Prostate gland (tissue), 2 donors: ENCODE measurements around the gene KRT35. TPM values are rescaled to one million over a fixed set of nuclear protein-coding genes. Genes with fewer than 3 reads are reported as not detected.

Experiments
- DNase-seq: peaks from one replicate; pipeline ENCODE4 v3.0.0-alpha.2; 2019; ENCODE audit warnings: low spot score
- H3K27ac ChIP-seq, 2 donors: fragments of 200-600 bp; sonication (generic); 2 replicates each; pipeline ENCODE4 v1.5.1; 2017 to 2019
- H3K27me3 ChIP-seq: fragments of 200-600 bp; sonication (generic); replicated peaks from 2 replicates; pipeline ENCODE4 v1.5.1; 2019; ENCODE audit not compliant: insufficient read depth
- H3K36me3 ChIP-seq, 2 donors: fragments of 200-600 bp; sonication (generic); 1 replicate in 1 of 2; 2 replicates in 1 of 2; pipeline versions ENCODE4 v1.5.1 to v1.8.1; 2017 to 2019
- H3K4me1 ChIP-seq: fragments of 200-600 bp; sonication (generic); replicated peaks from 2 replicates; pipeline ENCODE4 v1.5.1; 2019
- H3K4me3 ChIP-seq, 2 donors: fragments of 200-600 bp; sonication (generic); 2 replicates each; pipeline ENCODE4 v1.5.1; 2017 to 2019
- H3K9me3 ChIP-seq: fragments of 200-600 bp; sonication (generic); 2 replicates; pipeline ENCODE4 v1.5.1; 2017
- POLR2A ChIP-seq: fragments of 450-650 bp; IDR thresholded peaks from one replicate; pipeline ENCODE4 v1.6.1; 2016; ENCODE audit warnings: antibody characterized with exemption, mild to moderate bottlenecking
- POLR2AphosphoS5 ChIP-seq: sonication (generic); formaldehyde crosslinking; IDR thresholded peaks from one replicate; pipeline ENCODE4 v1.6.1; 2017; ENCODE audit warnings: antibody characterized with exemption
- WGBS: methylation state at CpG from one replicate; pipeline ENCODE4 v1.1.5; 2018; 5-methylcytosine and 5-hydroxymethylcytosine counted together
- intact Hi-C: fragments of 100-400 bp; cut with DNase I; formaldehyde crosslinking; loops from one replicate; pipeline ENCODE4 v1.14.2; 2022
- total RNA-seq, 2 donors: library from RNA; depleted of rRNA; stranded (reverse); fragments of >200 nt; gene quantifications; one replicate each; pipeline ENCODE4 v1.1.0, GENCODE V29; 2016
- TF ChIP-seq, protein P1 (sequence below), 4 experiments: fragments of 200-600 bp in 2 of 4; fragments of 450-650 bp in 2 of 4; sonication (generic) in 2 of 4; IDR thresholded peaks; 1 replicate in 3 of 4; 2 replicates in 1 of 4; pipeline ENCODE4 v1.5.1; 2016 to 2019; ENCODE audit warnings: antibody characterized with exemption in 4 of 4, mild to moderate bottlenecking in 2 of 4, moderate library complexity in 2 of 4

The KRT35 gene
- total RNA-seq, 2 donors from 2014 or later, result not detected

DNA sequence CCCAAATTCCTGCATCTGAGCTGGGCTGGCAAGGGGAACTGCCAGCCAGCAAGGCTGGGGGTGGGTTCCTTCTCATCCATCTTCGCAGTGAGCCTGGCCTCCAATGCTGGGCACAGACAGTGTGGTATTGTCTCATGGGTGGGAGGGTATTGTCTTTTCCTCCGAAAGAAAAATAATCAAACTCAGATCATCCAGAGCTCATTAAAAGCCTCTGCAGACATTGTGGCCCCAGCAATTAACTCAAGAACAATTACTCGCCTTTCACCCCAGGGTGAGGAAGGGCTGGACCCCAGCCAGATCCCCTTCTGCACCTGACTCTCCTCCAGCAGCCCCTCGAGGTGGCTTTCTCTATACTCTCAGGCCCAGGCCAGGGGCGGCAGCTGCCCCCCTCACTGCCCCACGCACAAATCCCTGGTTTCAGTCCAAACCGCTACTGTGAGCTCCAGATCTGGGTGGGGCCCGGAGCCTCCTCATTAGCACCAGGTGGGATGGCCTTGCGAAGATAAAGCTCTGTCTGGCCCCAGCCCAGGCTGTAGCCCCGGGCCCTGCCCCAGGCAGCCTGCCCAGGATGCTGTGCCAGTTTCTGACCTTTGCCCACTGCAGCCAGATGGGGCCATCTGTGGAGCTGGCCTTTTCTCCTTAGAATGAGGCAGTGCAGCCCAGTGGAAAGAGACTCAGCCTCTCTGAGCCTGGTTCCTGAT, 40.0 kb upstream of the KRT35 start:
- Histone ChIP-seq H3K4me3 (no peak overlapping the region), H3K36me3 (no peaks in the 10 kb centered on the region), H3K4me1 (peaks cover 8% of the 10 kb centered on the region), H3K9me3 (no peaks in the 10 kb centered on the region), H3K27ac (peak overlapping the region; percentile 3 to 24), H3K27me3 (no peaks in the 10 kb centered on the region)
- WGBS, result 34% methylated on average over 10 of the region's 10 CpGs
- intact Hi-C loops, result no loop called here
- TF ChIP-seq POLR2AphosphoS5, result no peak
- no peak for TF ChIP-seq POLR2A
- TF ChIP-seq, protein P1, sequence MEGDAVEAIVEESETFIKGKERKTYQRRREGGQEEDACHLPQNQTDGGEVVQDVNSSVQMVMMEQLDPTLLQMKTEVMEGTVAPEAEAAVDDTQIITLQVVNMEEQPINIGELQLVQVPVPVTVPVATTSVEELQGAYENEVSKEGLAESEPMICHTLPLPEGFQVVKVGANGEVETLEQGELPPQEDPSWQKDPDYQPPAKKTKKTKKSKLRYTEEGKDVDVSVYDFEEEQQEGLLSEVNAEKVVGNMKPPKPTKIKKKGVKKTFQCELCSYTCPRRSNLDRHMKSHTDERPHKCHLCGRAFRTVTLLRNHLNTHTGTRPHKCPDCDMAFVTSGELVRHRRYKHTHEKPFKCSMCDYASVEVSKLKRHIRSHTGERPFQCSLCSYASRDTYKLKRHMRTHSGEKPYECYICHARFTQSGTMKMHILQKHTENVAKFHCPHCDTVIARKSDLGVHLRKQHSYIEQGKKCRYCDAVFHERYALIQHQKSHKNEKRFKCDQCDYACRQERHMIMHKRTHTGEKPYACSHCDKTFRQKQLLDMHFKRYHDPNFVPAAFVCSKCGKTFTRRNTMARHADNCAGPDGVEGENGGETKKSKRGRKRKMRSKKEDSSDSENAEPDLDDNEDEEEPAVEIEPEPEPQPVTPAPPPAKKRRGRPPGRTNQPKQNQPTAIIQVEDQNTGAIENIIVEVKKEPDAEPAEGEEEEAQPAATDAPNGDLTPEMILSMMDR (IDR thresholded peaks at IDR 0.05), result no peak
- DNase-seq, result no peak

DNA sequence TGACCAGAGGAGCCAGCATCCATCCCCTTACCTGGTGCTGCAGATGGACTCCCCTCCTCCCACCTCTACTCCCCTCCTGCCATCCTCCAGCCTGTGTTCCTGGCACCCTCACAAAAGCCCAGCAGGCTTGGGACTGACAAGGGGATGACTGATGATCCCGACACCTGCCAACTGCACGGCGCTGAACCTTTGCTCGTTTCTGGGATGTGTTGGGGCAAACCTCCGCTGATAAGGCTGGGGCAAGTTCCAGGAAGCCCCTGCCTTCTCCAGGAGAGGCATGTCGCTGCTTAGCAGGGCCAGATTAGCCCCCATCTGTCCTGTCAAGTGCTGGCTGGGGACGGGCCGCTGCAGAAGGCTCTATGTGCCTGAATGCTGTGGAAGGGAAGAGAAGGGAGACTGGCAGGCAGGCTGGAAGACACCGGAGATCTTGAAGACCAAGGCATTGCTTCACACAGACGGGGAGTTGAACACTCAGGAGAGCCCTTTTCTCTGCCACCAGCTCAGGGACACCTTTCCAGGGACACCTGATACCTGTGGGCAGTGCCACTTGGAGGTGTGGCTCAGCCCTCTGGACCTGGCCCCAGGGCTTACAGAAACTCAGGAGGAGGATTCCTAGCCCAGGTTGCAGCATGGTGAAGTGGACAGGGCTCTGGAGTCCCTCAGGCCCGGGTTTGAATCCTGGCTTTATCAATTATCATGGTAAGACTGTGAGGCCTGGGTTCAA, 38.7 kb upstream of the KRT35 start:
- WGBS, result 47% methylated on average over 10 of the region's 11 CpGs
- Histone ChIP-seq H3K4me3 (no peak overlapping the region), H3K4me1 (peaks cover 8% of the 10 kb centered on the region), H3K36me3 (no peaks in the 10 kb centered on the region), H3K9me3 (no peaks in the 10 kb centered on the region), H3K27me3 (no peaks in the 10 kb centered on the region), H3K27ac (peak overlapping the region; percentile 12)
- peak; percentile 73 for DNase-seq
- TF ChIP-seq, protein P1 (IDR thresholded peaks at IDR 0.05), result no peak
- TF ChIP-seq POLR2A (no peak), POLR2AphosphoS5 (peak; percentile 28)
- intact Hi-C loops, result no loop called here

DNA sequence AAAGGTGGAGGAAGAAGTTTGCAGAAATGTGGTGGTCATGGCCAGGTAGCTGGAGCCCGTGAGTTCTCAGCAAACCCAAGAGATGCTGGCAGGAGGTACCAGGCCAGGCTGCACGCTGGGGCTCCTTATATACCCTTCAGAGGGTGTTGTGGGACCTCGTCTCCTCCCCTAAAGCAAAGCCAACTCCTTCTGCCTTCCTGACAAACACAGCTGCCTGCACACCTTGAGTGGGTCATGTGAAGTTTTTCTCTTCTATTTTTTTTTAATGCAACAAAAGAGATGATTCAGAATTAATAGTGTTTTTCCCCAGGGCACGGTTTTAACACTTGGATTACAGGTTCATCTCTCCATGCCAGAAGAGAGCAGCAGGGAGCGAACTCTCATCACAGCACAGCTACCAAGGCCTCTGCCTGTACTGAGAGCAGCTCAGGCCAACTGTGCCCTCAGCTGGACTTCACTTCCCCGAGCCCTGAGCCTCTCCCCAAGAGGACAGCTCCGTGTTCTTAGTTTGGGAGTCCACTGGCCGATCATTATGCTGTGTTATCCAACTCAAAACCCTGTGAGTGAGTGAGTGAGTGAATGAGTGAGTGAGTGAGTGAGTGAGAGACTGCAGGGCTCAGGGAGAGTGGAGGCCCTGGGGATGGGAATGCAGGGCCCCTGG, 38.0 kb upstream of the KRT35 start, which contains the start of gene KRT15:
KRT15 (minus strand) TSS at position 102 of the 661 bp plus-strand sequence; CDS start at position 39, 63 bp downstream.
- intact Hi-C loops, result no loop called here
- WGBS, result 52% methylated on average over 8 of the region's 8 CpGs
- H3K4me1 ChIP-seq, result peaks cover 8% of the 10 kb centered on the region
- peak; percentile 55 for DNase-seq
- H3K36me3 ChIP-seq, result no peaks in the 10 kb centered on the region
- H3K27me3 ChIP-seq, result no peaks in the 10 kb centered on the region
- peak within 1 kb of the TSS; percentile 21 to 22 for H3K27ac ChIP-seq
- no peaks in the 10 kb centered on the region for H3K9me3 ChIP-seq
- H3K4me3 ChIP-seq, result peak within 1 kb of the TSS; percentile 26 to 27
- TF ChIP-seq POLR2A (peak; percentile 67), POLR2AphosphoS5 (peak; percentile 82)
- TF ChIP-seq, protein P1 (IDR thresholded peaks at IDR 0.05), result peak in 1 of 4 experiments; percentile 3

DNA sequence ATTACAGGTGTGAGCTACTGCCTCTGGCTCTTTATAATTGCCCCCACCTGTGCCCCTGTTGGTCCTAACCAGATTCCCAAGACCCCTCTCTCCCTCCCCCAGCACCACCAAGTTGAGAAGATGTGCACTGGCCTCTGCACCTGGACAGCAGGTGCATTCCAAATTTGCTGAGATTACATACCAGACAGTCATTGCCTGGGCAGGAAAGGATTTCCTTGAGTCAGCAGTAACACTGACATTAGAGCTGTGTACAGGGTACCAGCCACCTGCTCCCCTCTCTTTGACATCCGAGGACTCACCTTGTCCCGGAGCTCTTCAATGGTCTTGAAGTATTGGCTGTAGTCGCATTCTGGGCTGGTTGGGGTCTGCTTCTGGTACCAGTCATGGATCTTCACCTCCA, 37.1 kb upstream of the KRT35 start:
- no peak for DNase-seq
- Histone ChIP-seq H3K4me3 (peak overlapping the region; percentile 26 to 27), H3K27ac (peak overlapping the region in 1 of 2 donors; percentile 22), H3K36me3 (no peaks in the 10 kb centered on the region), H3K4me1 (peaks cover 4% of the 10 kb centered on the region), H3K9me3 (no peaks in the 10 kb centered on the region), H3K27me3 (no peaks in the 10 kb centered on the region)
- 66% methylated on average over 3 of the region's 3 CpGs for WGBS
- intact Hi-C loops, result no loop called here
- TF ChIP-seq POLR2AphosphoS5, result no peak
- TF ChIP-seq, protein P1 (IDR thresholded peaks at IDR 0.05), result no peak
